Sigmoid colon (tissue), 7 donors: ENCODE results near the gene SPATA17. TPM values are rescaled to one million over a fixed set of nuclear protein-coding genes. Genes with fewer than 3 reads are reported as not detected.

Source experiments
- DNase-seq: peaks from one replicate; pipeline ENCODE4 v3.0.0-alpha.2; 2019
- H3K27ac ChIP-seq, 4 donors: fragments of 200-600 bp; sonication (generic); one replicate each; pipeline ENCODE4 v1.5.1; 2016 to 2019; ENCODE audit warnings: mild to moderate bottlenecking in 1 of 4
- H3K27me3 ChIP-seq, 3 donors: fragments of 200-600 bp; sonication (generic); one replicate each; pipeline ENCODE4 v1.5.1; 2019; ENCODE audit warnings: mild to moderate bottlenecking in 1 of 3
- H3K36me3 ChIP-seq, 4 donors: fragments of 200-600 bp; sonication (generic); one replicate each; pipeline ENCODE4 v1.5.1; 2016 to 2019
- H3K4me1 ChIP-seq, 4 donors: fragments of 200-600 bp; sonication (generic); one replicate each; pipeline ENCODE4 v1.5.1; 2017 to 2019
- H3K4me3 ChIP-seq, 4 donors: fragments of 200-600 bp; sonication (generic); one replicate each; pipeline ENCODE4 v1.5.1; 2017 to 2019; ENCODE audit warnings: mild to moderate bottlenecking in 2 of 4, moderate library complexity in 1 of 4
- H3K9me3 ChIP-seq, 4 donors: fragments of 200-600 bp in 3 of 4; sonication (generic) in 3 of 4; one replicate each; pipeline versions ENCODE4 v1.5.1 to v1.6.1; 2013 to 2019
- EP300 ChIP-seq, 4 donors: sonication (generic); formaldehyde crosslinking; IDR thresholded peaks; one replicate each; pipeline ENCODE4 v1.6.1; 2017; ENCODE audit warnings: antibody characterized with exemption in 4 of 4
- POLR2A ChIP-seq, 2 donors: fragments of 450-650 bp; IDR thresholded peaks; one replicate each; pipeline ENCODE4 v1.6.1; 2016; ENCODE audit warnings: antibody characterized with exemption in 2 of 2, mild to moderate bottlenecking in 2 of 2, moderate library complexity in 2 of 2
- POLR2AphosphoS5 ChIP-seq, 4 donors: sonication (generic); formaldehyde crosslinking; IDR thresholded peaks; one replicate each; pipeline ENCODE4 v1.6.1; 2017; ENCODE audit warnings: antibody characterized with exemption in 4 of 4
- WGBS, 2 donors: extraction: QIAGEN DNeasy Blood & Tissue Kit; methylation state at CpG; one replicate each; pipeline ENCODE4 v1.1.7; 2013; 5-methylcytosine and 5-hydroxymethylcytosine counted together
- intact Hi-C: fragments of 100-400 bp; cut with DNase I; formaldehyde crosslinking; loops from one replicate; pipeline ENCODE4 v1.15.1; 2023
- polyA plus RNA-seq, 3 donors: library from polyadenylated mRNA; stranded (reverse); fragments of 200-250 nt; gene quantifications; one replicate each; pipeline ENCODE4 v1.2.3, GENCODE V29; 2013
- total RNA-seq, 4 donors: library from RNA; depleted of rRNA; stranded (reverse); fragments of >200 nt; gene quantifications; one replicate each; pipeline ENCODE4 v1.1.0, GENCODE V29; 2016
- TF ChIP-seq, protein P1 (sequence below), 4 experiments: fragments of 450-650 bp in 3 of 4; fragments of 200-600 bp in 1 of 4; IDR thresholded peaks; one replicate each; pipeline ENCODE4 v1.5.1; 2016 to 2019; ENCODE audit warnings: antibody characterized with exemption in 4 of 4, mild to moderate bottlenecking in 3 of 4, moderate library complexity in 2 of 4
- donor health status: healthy with polysubstance abuse.
- donor health status: Bipolar disorder and iron deficiency.
- donor health status: healthy.

SPATA17 gene
- total and polyA plus RNA-seq, 7 donors = 0.41 to 1.1 (median 0.47) TPM; not detected in 4

DNA sequence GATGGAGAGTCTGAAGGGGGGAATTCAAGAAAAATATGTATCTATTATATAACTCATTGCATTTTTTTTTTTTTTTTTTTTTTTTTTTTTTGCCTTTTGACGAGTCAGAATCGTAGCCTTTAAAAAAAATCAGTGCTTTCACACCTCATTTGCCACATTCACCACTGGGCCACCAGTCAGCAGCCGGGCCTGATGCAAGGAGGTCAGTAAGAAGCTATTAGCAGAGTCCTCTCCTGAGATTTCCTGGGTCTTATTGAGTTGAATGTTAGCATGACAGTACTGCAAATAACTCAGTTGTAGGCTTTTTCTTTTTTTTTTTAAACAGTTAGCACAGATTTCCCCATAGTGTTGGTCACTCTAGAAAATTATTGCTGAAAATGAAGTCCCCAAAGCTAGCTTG lies 139.8 kb downstream of the SPATA17 start:
- H3K27me3 ChIP-seq = no peaks in the 10 kb centered on the region
- no peaks in the 10 kb centered on the region for H3K4me1 ChIP-seq
- 61 to 82% methylated on average over 3 of the region's 3 CpGs for WGBS, 2 donors
- H3K4me3 ChIP-seq = no peak overlapping the region
- no peaks in the 10 kb centered on the region for H3K36me3 ChIP-seq
- no peak overlapping the region for H3K27ac ChIP-seq
- TF ChIP-seq POLR2A (IDR thresholded peaks at IDR 0.05) (no peak), POLR2AphosphoS5 (IDR thresholded peaks at IDR 0.05) (no peak), EP300 (IDR thresholded peaks at IDR 0.05) (no peak)
- TF ChIP-seq, protein P1, sequence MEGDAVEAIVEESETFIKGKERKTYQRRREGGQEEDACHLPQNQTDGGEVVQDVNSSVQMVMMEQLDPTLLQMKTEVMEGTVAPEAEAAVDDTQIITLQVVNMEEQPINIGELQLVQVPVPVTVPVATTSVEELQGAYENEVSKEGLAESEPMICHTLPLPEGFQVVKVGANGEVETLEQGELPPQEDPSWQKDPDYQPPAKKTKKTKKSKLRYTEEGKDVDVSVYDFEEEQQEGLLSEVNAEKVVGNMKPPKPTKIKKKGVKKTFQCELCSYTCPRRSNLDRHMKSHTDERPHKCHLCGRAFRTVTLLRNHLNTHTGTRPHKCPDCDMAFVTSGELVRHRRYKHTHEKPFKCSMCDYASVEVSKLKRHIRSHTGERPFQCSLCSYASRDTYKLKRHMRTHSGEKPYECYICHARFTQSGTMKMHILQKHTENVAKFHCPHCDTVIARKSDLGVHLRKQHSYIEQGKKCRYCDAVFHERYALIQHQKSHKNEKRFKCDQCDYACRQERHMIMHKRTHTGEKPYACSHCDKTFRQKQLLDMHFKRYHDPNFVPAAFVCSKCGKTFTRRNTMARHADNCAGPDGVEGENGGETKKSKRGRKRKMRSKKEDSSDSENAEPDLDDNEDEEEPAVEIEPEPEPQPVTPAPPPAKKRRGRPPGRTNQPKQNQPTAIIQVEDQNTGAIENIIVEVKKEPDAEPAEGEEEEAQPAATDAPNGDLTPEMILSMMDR (IDR thresholded peaks at IDR 0.05) = no peak
- no peak for DNase-seq
- no peaks in the 10 kb centered on the region for H3K9me3 ChIP-seq
- intact Hi-C loops = no loop called here

DNA sequence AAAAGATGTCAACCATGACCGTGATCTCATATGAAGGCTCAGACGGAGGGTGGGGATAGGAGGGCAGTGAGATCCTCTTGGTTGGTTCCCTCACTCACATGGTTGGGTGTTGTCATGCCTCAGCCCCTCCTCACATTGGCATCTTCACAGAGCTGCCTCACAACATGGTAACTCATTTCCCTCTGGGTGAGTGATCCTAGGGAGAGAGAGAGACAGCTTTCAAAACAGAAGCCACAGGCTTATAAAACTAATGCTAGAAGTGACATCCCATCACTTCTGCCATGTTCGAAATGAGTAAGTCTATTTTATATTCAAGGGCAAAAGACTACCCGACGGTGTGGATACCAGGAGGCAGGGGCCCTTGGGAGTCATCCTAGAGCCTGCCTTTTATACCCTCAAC lies 145.5 kb downstream of the SPATA17 start:
- no peak for DNase-seq
- Histone ChIP-seq H3K27ac (no peak overlapping the region), H3K9me3 (no peaks in the 10 kb centered on the region), H3K4me1 (no peaks in the 10 kb centered on the region), H3K27me3 (no peaks in the 10 kb centered on the region), H3K4me3 (no peak overlapping the region), H3K36me3 (no peaks in the 10 kb centered on the region)
- 92 to 93% methylated on average over 5 of the region's 5 CpGs for WGBS, 2 donors
- intact Hi-C loops = no loop called here
- TF ChIP-seq, protein P1 (IDR thresholded peaks at IDR 0.05) = no peak
- TF ChIP-seq EP300 (IDR thresholded peaks at IDR 0.05) (no peak), POLR2A (IDR thresholded peaks at IDR 0.05) (no peak), POLR2AphosphoS5 (IDR thresholded peaks at IDR 0.05) (no peak)

DNA sequence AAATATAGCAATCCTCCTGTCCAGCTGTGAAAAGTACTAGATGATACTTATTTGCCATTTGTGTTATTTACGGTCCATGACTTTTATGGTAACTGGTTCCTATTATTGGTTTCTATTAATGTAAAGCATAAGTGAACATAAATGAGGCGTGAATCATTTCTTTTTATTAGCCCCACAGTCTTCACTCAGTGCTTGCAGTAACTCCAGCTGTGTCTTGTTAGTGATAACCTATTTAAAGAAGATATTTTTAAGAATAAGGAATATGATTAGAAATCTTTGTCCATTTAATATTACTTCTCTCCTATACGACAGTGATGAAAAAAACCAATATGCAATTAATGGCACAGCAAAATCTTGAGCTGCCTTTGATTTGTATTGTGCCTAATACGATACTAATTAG lies 149.9 kb downstream of the SPATA17 start:
- DNase-seq = no peak
- H3K27me3 ChIP-seq = no peaks in the 10 kb centered on the region
- intact Hi-C loops = no loop called here
- 76 to 89% methylated on average over 4 of the region's 4 CpGs for WGBS, 2 donors
- H3K4me1 ChIP-seq = no peaks in the 10 kb centered on the region
- TF ChIP-seq POLR2AphosphoS5 (IDR thresholded peaks at IDR 0.05) = no peak
- no peak for TF ChIP-seq POLR2A (IDR thresholded peaks at IDR 0.05)
- no peak for TF ChIP-seq EP300 (IDR thresholded peaks at IDR 0.05)
- TF ChIP-seq, protein P1 (IDR thresholded peaks at IDR 0.05) = no peak
- H3K9me3 ChIP-seq = no peaks in the 10 kb centered on the region
- H3K36me3 ChIP-seq = no peaks in the 10 kb centered on the region
- no peak overlapping the region for H3K27ac ChIP-seq
- no peak overlapping the region for H3K4me3 ChIP-seq

DNA sequence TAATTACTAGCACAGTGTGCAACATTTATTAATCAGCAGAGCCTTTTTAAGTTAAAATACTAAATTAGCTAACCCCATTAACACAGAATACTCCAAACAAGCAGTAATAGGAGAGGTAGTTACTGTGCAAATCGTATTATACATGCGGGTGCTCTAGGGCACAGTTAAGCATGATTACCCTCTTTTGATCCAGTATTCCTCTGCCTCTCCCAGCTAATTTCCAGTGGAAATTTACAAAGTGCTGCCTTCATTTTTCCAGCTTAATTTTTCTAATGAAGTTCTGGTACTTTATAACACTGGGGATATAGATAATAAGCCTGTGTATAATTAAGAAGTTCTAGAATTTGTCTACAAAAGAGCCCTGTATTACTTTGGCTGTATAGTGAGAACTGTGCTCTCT lies 159.9 kb downstream of the SPATA17 start:
- WGBS, 2 donors = 92 to 97% methylated on average over 2 of the region's 2 CpGs

DNA sequence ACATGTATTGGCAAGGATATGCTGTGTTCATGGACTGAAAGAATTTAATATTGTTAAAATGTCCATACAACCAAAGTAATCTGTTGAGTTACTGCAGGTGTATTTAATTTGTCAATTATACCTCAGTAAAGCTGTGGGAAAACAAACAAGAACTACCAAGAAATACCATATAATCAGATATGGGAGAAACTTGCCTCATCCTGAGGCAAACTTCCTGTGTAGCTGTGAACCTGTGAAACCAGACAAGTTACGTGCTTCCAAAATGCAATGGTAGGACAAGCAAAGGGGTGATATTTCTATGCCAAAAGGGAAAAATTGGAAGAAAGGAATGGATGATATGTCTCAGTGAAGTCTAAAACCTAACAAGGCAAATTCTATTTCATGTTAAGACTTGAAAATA lies 174.6 kb downstream of the SPATA17 start:
- 26 to 76% methylated on average over 1 of the region's 1 CpG for WGBS, 2 donors
- Histone ChIP-seq H3K27ac (no peak overlapping the region), H3K4me3 (no peak overlapping the region), H3K4me1 (no peaks in the 10 kb centered on the region), H3K9me3 (no peaks in the 10 kb centered on the region), H3K36me3 (no peaks in the 10 kb centered on the region), H3K27me3 (no peaks in the 10 kb centered on the region)
- intact Hi-C loops = no loop called here
- DNase-seq = no peak
- TF ChIP-seq EP300 (IDR thresholded peaks at IDR 0.05) (no peak), POLR2AphosphoS5 (IDR thresholded peaks at IDR 0.05) (no peak), POLR2A (IDR thresholded peaks at IDR 0.05) (no peak)
- TF ChIP-seq, protein P1 (IDR thresholded peaks at IDR 0.05) = no peak

More for the DNA sequence above, 159.9 kb downstream of the SPATA17 start:
- H3K4me3 ChIP-seq = no peak overlapping the region
- H3K27me3 ChIP-seq = no peaks in the 10 kb centered on the region
- H3K27ac ChIP-seq = no peak overlapping the region
- H3K9me3 ChIP-seq = no peaks in the 10 kb centered on the region
- no peak for DNase-seq
- intact Hi-C loops = no loop called here
- TF ChIP-seq POLR2A (IDR thresholded peaks at IDR 0.05) (no peak), POLR2AphosphoS5 (IDR thresholded peaks at IDR 0.05) (no peak)
- TF ChIP-seq, protein P1 (IDR thresholded peaks at IDR 0.05) = no peak
- no peaks in the 10 kb centered on the region for H3K4me1 ChIP-seq
- H3K36me3 ChIP-seq = no peaks in the 10 kb centered on the region
